Ureter (tissue), 1 donor: ENCODE measurements around the gene MTA2. TPM values are rescaled to one million over a fixed set of nuclear protein-coding genes. Genes with fewer than 3 reads are reported as not detected.
"Not testable (repeated sequence)": the region's sequence is repeated elsewhere in the genome, so short reads cannot be mapped to it uniquely, and the experiment has no call there.

ENCODE experiments used
- DNase-seq: peaks from one replicate; pipeline ENCODE4 v3.0.0-alpha.2; 2020; ENCODE audit warnings: low spot score
- total RNA-seq: library from RNA; stranded (reverse); gene quantifications from one replicate; pipeline ENCODE4 v1.2.4, GENCODE V29; 2023
- donor health status: DM: yes; HTN: yes; CAD: no.

MTA2 gene
- total RNA-seq, result 128 TPM

DNA sequence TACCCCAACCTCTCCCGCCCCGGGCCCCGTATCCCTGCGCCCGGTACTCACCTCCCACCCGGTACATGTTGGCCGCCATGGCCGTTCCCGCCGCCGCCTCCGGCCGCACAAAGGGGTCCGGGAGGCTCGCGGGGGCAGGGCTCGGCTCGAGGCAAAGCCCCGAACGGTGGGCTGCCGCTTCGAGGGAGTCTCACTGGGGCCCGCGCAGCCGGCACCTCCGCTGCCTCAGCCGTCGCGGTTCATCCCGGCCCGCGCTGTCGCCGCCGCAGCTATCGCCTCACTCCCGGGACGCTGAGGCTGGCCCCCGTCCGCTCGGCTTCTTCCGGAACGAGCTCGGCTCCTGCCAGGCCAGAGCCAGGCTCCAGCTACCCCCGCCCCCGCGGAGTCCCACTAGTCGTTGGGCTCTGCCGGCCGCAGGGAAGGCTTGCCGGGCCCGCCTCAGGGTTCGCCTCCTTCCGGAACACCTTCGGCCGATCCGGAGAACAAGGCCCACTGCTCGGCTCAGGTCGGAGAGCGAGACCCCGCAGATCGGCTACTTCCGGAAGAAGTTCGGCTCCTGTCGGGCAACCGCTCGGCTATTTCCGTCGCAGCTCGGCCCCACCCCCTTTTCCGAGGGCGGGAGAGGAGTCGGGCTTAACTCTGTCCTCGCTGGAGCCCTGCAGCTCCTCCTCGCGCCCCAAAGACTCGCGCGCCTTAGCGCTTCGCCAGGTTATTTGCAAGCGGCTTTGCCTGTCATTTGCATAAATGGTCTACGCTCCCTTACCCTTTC lies at the start of gene MTA2:
MTA2 (minus strand) TSS at position 494 of the 769 bp plus-strand sequence; CDS start at position 79, 415 bp downstream.
- DNase-seq, result peak; percentile 99

DNA sequence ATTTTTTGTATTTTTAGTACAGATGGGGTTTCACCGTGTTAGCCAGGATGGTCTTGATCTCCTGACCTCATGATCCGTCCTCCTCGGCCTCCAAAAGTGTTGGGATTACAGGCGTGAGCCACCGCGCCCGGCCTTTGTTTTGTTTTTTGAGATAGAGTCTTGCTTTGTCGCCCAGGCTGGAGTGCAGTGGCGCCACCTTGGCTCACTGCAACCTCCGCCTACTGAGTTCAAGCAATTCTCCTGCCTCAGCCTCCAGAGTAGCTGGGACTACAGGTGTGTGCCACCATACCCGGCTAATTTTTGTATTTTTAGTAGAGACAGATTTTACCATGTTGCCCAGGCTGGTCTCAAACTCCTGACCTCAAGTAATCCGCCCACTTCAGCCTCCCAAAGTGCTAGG lies 48.6 kb upstream of the MTA2 start:
- DNase-seq, result not testable (repeated sequence)

DNA sequence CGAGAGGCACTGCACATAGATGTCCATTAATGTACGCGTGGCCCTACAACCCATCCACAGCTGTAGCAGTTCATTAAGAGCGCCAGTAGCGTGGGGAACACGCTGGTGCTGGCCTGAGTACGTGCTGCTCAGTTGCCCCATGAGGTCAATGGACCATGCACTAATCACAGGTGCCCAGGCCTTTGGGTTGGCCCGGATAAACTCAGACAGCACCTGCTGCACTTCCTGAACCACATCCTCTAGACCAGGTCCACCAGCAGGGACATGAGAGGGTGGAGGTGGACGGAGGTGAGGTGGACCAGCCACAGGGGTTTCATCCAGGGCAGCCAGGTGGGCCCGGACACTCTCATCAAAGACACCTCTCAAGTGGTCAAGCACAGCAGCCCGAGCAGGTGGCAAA lies 47.8 kb upstream of the MTA2 start:
- DNase-seq, result no peak

DNA sequence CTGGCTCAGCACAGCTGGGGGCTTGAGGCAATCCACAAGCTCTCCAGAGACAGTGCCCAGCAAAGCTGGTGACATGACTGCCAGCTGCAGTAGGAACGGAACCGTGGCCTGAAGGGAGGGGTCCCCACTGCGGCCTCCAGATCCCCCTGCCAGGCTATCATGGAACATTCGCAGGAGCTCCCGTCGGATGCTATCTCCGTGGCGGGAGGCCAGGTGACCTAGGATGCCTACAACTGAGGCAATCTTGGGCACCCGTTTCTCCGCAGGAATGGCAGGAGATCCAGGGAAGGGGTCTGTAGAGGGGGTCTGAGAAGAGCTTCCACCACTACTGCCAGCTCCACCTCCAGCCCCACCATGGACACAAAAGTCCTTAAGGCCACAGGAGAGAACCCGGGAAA lies 47.3 kb upstream of the MTA2 start:
- DNase-seq, result no peak

DNA sequence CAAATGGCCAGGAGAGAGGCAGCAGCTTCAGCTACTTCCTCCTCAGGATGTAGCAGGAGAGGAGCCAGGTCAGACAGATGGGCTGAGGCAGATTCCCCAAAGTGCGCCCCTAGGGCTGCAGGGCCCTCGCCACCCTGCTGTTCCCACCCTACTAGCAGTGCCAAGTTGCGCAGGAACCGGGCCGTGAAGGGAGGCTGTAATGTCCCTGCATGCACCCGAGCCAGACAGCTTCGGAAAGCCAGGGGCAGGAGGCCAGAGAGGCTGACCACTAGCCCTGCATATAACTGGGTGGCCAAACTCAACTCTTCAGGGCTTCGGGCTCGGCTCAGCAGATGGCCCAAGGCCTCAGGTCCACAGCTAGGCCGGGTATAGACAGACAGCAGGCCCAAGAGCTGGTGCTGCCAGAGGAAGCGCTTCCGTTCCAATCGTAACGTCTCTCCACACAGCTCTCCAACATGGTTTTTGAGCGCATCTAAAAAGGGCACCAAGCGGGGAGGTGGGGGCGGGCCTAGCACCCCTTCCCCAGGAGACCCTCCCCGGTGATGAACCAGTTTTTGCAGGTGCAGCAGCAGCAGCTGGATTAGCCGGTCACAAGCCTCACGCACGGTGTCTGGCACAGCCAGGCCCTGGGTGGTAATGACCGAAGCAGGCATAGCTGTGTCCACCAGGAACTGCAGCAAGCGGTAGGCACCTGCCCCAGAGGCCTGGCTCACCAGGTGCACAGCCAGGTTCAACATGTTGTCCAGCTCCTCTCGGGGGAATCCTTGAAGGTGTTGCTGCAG lies 46.7 kb upstream of the MTA2 start:
- DNase-seq, result no peak

DNA sequence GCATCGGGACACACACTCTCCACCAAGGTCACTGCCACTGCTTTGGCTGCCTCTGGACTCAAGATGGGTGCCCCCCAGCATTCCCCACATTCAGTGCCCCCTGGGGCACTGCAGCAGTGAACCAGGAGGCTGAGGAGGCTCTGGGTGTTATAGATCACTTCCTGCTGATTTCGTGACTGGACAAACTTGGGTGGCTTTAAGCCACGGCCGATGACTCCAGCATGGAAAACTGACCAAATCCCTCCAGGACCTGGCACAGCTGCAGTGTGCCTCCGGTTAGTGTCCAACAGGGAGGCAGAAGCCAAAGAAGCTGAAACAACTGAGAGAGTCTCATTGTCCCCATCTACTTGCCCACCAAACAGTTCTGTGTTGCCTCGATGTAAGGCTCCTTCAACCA lies 45.9 kb upstream of the MTA2 start:
- DNase-seq, result no peak

DNA sequence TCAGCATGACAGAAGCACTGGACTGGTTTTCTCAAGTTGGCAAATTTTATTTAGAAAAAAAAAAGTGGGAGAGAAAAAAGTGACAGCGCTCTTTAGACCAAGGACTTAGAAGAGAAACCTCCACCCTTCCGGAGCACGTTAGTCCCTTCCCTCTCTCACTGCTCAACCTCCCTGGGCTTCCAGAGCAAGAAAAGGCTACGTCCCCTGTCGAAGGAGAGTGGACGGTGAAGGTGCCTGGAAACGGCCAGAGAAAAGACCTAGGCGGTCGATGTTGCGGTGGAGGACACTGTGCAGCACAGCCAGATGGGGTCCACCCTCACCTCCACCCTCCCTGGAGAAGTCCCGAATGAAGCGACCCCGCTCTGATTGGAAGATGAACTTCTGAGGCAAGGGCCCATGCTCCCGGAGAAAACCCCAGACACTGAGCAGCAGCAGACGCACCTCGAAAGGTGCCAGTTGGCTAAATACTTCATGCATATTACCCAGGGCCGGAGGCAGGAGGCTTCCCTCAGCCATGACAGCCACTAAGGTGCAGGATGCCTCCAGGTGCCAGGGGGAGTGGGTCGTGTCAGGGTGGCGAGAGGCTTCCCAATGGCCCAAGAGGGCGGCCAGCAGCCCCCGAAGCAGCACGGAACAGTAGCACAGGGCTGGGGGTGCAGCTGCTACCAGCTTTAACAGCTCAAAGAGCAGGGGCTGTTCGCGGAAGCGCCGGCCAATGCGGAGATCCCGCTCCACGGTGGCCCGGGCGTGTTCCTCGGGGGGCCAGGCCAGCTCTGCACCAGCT lies 45.4 kb upstream of the MTA2 start:
- peak; percentile 52 for DNase-seq

DNA sequence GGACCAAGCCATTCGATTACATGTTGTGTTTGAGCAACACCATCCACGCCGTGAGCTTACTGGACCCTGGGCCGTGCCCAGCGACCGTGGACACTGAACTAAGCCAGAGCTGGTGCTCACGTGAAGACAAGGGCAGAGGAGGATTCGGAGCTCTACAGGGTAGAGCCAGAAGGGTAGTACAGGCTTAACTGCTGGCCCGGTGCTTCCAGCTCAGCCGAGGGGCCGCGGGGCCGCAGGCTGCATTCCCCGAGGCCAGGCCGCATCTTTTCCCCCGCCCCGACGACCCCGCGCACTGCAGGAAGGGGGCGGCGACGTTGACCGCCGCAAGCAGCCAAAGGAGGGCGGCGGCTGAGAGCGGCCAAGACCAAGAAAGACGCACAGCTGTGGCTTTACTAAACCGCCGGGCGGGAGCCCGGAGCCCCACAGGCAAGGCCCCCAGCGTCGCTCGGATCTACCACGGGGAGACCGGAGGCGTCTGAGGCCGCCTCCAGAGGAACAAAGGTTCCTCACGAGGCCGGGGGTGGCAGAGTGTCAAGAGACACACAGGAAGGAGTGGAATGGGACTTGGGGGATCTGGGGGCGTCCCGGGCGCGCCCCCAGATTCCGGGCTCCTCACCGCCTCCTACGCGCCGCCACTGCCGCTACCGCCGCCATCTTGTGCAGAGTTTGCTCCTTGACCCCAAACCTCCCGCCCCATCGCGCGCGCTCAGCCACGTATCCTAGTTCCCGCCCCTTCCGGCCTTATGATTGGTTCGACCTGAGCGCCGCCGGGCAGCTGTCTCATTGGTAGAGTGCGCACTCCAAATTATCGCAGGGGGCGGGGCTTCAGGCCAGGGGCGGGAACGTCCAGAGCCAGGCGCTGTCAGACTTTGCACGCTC lies 44.5 kb upstream of the MTA2 start, which contains the start of gene GANAB:
GANAB (minus strand) TSS at position 668 of the 879 bp plus-strand sequence; CDS start at position 654, 14 bp downstream.
- DNase-seq, result peak; percentile 100

DNA sequence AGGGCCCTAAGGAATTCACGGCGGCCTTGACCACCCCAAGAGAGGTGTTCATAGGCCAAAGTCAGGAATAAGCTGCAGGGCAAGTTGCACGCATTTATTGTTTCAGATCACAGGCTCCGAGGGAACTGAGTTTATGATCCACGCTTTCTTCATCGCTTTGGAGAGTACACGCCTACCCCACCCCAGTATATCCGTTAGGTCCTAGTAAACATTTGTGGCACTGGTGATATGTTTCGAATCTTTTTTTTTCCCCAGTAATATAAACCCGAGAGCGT lies 43.9 kb upstream of the MTA2 start:
- DNase-seq, result no peak

DNA sequence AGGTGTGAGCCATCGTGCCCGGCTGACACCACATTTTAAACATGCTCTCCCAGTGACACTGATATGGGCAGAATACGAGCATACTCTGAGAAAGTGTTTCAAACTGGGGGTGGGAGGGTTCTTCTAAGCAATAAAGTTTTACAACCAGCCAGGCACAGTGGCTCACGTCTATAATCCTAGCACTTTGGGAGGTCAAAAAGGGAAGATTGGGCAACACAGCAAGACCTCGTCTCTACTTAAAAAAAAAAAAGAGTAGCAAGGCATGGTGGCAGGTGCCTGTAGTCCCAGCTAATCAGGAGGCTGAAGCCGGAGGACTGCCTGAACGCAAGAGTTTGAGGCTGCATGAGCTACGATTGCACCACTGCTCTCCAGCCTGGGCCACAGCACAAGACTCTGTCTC lies 42.6 kb upstream of the MTA2 start:
- no peak for DNase-seq

DNA sequence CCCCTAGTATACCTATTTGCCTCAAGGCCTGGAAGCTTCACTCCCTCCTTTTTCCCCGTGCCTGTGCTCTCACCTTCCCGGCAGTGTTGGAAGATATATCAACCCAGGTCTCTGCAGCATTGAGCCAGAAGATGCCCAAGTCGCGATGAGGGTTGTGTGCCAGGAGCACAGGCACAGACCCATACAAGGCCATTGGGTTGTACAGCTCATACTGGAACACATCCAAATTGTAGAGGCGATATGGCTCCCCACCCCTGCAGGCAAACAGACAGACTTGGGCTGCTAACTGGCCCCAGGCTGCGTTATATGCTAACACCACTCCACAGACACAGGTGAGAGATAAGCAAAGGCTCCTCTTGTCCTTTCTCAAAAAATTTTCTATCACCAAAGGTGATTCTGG lies 30.8 kb upstream of the MTA2 start:
- no peak for DNase-seq

DNA sequence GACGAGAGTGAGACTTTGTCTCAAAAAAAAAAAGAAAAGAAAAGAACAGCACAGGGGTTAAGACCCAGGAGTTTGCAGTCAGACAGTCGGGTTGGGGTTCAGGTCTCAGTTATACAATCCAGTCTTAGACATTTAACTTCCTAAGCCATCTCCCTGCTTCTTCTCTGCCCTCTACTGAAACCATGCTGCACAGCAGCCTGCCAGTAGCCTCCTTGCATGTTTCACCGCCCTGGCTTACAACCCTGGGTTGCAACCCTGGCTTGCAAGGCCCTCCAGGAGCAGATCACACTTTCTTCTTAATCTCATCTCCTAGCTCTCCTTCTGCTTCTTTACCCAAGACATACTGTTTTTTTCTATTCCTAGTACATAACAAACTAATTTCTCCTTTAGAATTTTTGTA lies 26.0 kb upstream of the MTA2 start:
- no peak for DNase-seq

DNA sequence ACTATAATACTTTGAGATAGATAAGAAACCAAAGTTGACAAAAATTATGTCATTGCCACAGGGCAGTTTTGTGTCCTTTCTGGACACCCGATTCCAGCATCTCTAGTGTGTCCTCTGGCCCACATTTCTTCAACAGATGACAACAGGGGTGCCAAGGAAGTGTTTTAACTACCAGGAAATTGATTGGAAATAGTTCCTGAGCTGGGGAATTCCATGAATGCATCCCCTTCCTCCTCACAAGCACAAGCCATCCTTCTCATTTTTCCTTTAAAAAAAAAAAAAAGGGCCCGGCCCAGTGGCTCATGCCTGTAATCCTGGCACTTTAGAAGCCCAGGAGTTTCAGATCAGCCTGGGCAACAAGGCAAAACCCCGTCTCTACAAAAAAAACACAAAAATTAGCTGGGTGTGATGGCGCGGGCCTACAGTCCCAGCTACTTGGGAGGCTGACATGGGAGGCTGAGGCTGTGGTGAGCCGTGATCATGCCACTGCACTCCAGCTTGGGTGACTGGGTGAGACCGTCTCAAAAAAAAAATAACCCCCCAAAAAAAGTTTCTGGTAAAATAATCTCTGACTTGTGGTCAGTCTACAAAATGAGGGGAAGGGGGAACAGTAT lies 20.9 kb upstream of the MTA2 start:
- no peak for DNase-seq

DNA sequence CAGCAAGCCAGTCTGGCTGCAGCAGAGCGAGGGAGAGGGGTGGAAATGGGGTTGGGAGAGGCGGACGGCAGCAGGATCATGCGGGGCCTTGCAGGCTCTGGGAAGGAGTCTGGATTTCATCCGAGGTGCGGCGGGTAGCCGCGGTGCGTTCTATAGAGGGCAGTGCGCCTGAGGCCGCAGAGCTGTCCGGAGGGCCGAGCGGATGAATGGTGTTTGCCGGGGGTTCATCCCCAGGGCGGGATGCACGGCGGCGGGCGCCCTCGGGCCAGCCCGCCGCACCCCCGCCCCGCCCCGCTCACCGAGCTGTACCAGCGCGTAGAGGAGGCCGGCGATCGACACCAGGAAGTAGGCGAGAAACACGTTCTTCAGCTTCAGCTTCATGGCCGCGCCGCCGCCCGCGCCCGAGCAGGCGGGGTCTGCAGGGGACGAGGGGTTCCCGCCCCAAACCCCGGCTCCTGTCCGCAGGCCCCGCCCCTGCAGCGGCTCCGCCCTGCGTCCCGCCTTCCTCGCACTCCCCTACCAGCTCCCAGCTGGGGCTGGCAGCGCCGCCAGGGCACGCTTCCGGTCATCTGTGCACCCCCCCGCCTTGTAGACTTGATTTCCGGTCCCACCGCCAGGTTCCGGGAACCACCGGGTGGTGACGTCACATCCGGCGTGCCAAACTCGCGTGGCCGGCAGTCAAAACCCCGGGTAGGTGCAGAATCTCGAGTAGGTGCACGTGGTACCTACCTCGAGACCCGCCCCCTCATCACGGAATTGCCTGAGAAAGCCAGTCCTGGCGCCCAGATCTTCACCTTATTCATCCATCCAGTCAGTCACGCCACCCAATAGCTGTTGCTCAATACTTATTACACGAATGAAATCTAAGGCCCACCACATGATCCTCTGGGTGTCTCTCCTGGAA lies 20.2 kb upstream of the MTA2 start, which contains the start of gene B3GAT3:
B3GAT3 (minus strand) TSS at position 420 of the 904 bp plus-strand sequence; CDS start at position 381, 39 bp downstream.
- peak; percentile 99 for DNase-seq

DNA sequence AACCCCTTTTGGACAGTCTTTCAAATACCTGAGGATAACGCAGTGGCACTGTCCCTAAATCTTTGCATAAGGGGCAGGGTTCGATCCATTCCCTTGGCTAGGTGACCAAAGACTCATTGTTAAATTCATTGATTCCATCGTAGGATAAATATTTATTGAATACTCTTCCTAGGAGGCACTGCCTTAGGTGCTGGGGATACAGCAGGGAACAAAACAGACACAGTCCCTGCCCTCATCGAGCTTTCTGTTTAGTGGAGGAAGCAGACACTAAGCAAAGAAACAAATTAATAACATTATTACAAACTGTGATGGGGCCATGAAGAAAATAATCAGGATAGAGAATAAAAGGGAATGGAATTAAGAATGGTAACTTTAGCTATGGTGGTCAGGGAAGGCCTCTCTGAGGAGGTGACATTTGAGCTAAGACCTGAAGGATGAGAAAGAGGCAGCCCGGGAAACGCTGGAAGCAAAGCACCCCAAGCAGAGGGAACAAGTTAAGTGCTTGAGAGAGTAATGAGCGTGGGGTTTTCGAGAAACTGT lies 19.4 kb upstream of the MTA2 start:
- no peak for DNase-seq

DNA sequence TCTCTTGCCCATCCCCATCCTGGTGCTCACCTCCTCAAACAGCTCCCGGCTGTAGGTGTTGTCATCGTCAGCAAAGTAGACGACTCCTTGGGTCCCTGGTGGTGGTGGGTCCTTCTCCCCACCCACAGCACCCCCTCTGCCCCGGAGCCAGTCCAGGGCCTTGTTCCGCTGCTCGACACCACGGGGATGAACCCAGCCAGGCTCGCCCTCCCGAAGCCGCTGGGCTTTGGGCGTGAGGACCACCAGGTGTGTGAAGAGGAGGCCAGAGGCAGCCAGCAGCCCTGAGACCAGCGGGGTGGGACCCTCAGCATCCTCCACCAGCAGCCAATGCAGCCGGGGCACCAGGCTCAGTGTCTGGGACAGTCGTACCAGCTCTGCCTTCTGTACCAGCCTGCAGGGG lies 15.3 kb upstream of the MTA2 start:
- not testable (repeated sequence) for DNase-seq

DNA sequence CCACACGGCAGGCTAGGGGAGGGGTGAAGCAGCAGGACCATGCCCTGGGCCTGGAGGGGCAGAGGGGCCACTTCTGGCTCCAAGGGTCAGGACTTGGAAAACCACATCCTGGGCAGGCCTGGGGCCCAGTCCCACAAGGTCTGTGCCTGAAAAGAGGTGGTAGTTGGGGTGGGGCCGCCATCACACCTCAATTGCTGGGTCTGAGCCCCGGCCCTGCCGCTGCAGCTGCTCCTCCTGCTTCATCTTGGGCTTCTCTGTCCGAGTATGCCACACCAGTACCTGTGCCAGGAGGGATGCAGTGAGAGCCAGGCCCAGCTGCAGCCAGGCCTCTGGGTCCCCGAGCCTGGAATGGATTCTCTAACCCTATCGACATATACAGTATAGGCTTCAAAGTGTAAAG lies 13.9 kb upstream of the MTA2 start:
- no peak for DNase-seq

DNA sequence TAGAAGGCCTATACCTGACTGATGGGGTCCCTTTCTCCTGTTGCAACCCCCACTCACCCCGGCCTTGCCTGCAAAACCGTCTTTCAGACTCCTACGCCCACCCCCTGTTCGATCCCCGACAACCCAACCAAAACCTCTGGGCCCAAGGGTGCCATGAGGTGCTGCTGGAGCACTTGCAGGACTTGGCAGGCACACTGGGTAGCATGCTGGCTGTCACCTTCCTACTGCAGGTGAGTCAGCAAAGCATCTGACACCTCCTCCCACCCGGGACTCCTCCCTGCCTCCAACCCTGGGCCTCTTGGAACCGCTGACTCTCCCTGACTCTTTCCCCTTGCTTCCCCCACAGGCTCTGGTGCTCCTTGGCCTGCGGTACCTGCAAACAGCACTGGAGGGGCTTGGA lies 12.6 kb upstream of the MTA2 start:
- DNase-seq, result no peak

DNA sequence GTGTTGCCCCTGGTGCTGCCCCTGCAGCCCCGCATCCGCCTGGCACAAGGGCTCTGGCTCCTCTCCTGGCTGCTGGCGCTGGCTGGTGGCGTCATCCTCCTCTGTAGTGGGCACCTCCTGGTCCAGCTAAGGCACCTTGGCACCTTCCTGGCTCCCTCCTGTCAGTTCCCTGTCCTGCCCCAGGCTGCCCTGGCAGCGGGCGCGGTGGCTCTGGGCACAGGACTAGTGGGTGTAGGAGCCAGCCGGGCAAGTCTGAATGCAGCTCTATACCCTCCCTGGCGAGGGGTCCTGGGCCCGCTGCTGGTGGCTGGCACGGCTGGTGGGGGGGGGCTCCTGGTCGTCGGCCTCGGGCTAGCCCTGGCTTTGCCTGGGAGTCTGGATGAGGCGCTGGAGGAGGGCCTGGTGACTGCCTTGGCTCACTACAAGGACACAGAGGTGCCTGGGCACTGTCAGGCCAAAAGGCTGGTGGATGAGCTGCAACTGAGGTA lies 11.7 kb upstream of the MTA2 start:
- DNase-seq, result no peak
